Activated gamma-delta T cell (primary cell): ENCODE measurements around the gene RBM11.

Experiments
- DNase-seq: peaks from one replicate; lab custom pipeline; 2025; lab: John Stamatoyannopoulos, UW

RBM11 gene

GRCh38 chr21:14271053-14271452 is 55.1 kb downstream of the RBM11 start:
- DNase-seq, result no peak

GRCh38 chr21:14271641-14272040 is 55.7 kb downstream of the RBM11 start:
- DNase-seq, result no peak

GRCh38 chr21:14273736-14274538 is 58.0 kb downstream of the RBM11 start:
- no peak for DNase-seq

- DNase-seq, result no peak
Measured at GRCh38 chr21:14275702-14276205, 59.8 kb downstream of the RBM11 start.
